ENCODE measurements around the gene LRCH4. TPM values are rescaled to one million over a fixed set of nuclear protein-coding genes. Genes with fewer than 3 reads are reported as not detected.

Gene LRCH4
- total and polyA plus RNA-seq, 2 experiments from 2014 or later: 103 to 108 TPM

DNA sequence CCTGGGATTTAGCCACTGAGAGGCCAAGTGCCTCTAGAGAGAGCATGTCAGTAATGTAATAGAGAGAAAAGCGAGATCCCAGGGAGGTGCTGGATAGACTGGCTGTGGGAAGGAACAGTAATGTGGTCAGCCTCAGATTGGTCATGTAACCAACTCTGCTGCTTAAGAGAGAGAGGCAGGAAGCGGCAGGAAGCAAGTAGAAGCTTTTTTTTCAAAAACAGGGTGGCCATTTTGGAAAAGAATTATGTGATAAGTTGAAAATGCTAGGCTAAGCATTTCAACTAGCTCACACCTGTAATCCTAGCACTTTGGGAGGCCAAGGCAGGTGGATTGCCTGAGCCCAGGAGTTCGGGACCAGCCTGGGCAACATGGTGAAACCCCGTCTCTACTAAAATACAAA is 12.5 kb upstream of the LRCH4 start:
- peak in 1 of 2 donors; percentile 19 for DNase-seq (ENCODE audit: low read depth in 1 of 2, low spot score in 1 of 2)
- Histone ChIP-seq H3K4me3 (no peak overlapping the region), H3K27ac (no peak overlapping the region), H3K36me3 (no peaks in the 10 kb centered on the region), H3K27me3 (no peaks in the 10 kb centered on the region), H3K9me3 (ENCODE audit: low read depth) (no peaks in the 10 kb centered on the region), H3K4me1 (ENCODE audit: low read depth) (peaks cover 32% of the 10 kb centered on the region)
- TF ChIP-seq, protein P1, sequence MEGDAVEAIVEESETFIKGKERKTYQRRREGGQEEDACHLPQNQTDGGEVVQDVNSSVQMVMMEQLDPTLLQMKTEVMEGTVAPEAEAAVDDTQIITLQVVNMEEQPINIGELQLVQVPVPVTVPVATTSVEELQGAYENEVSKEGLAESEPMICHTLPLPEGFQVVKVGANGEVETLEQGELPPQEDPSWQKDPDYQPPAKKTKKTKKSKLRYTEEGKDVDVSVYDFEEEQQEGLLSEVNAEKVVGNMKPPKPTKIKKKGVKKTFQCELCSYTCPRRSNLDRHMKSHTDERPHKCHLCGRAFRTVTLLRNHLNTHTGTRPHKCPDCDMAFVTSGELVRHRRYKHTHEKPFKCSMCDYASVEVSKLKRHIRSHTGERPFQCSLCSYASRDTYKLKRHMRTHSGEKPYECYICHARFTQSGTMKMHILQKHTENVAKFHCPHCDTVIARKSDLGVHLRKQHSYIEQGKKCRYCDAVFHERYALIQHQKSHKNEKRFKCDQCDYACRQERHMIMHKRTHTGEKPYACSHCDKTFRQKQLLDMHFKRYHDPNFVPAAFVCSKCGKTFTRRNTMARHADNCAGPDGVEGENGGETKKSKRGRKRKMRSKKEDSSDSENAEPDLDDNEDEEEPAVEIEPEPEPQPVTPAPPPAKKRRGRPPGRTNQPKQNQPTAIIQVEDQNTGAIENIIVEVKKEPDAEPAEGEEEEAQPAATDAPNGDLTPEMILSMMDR (IDR thresholded peaks at IDR 0.05; ENCODE audit: low read depth, low read length): no peak

DNA sequence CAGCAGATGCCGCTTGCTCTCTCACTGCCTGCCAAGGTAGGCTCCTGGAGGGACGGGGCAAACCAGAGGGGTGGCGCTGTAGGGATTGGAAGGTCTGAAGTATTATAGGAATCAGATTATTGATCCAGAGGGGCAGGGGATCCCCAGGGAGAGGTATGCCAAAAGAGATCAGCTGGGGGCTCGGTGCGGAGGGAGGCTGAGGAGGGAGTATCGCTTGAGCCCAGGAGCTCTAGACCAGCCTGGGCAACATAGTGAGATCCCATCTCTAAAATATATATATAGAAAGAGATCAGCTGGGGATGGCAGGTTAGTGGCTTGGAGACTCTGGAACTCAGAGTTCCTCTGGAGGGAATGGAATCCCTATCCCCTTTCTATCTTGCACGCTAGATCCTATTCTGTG is 9.3 kb upstream of the LRCH4 start:
- no peaks in the 10 kb centered on the region for H3K9me3 ChIP-seq (ENCODE audit: low read depth)
- peaks cover 16% of the 10 kb centered on the region for H3K4me1 ChIP-seq (ENCODE audit: low read depth)
- no peak overlapping the region for H3K27ac ChIP-seq
- no peak overlapping the region for H3K4me3 ChIP-seq
- H3K27me3 ChIP-seq: no peaks in the 10 kb centered on the region
- DNase-seq (ENCODE audit: low read depth in 1 of 2, low spot score in 1 of 2): no peak
- TF ChIP-seq, protein P1 (IDR thresholded peaks at IDR 0.05; ENCODE audit: low read depth, low read length): no peak
- H3K36me3 ChIP-seq: no peaks in the 10 kb centered on the region

DNA sequence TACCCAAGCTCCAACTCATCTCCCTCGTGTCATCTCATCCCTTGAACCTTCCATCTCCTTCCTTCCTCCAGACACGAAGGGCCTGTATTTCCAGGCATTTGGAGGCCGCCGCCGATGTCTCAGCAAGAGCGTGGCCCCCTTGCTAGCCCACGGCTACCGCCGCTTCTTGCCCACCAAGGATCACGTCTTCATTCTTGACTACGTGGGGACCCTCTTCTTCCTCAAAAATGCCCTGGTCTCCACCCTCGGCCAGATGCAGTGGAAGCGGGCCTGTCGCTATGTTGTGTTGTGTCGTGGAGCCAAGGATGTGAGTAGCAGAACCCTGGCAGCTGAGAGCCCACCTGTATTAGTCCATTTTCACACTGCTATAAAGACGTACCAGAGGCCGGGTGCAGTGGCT is 5.7 kb upstream of the LRCH4 start:
- H3K27ac ChIP-seq: no peak overlapping the region
- no peaks in the 10 kb centered on the region for H3K36me3 ChIP-seq
- TF ChIP-seq, protein P1 (IDR thresholded peaks at IDR 0.05; ENCODE audit: low read depth, low read length): no peak
- no peaks in the 10 kb centered on the region for H3K9me3 ChIP-seq (ENCODE audit: low read depth)
- H3K4me1 ChIP-seq (ENCODE audit: low read depth): peaks cover 13% of the 10 kb centered on the region
- no peak overlapping the region for H3K4me3 ChIP-seq
- DNase-seq (ENCODE audit: low read depth in 1 of 2, low spot score in 1 of 2): no peak
- no peaks in the 10 kb centered on the region for H3K27me3 ChIP-seq

DNA sequence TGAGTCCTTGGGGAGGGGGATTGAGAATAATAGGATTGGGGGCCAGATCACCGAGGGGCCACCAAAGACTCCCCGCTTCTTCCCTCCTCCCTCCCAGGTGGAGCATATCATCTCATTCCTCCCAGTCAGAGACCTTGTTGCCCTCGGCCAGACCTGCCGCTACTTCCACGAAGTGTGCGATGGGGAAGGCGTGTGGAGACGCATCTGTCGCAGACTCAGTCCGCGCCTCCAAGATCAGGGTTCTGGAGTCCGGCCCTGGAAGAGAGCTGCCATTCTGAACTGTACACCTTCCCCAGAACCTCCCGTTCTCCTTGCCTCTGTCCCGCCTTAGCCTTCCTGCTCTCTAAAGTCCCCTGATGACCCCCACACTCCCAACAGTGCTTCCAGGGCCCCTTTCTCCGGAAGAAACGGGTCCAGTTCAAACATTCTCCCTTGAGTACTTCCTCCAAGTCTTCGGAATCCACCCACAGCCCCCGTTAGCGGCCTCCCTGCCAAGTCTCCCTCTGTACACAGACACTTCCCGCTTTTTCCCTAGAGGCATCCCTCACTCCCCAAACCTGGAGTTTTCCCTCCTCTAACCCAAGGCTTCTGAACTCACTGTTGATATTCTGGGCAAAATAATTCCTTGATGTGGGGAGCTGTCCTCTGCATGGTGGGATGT is 4.3 kb upstream of the LRCH4 start:
- DNase-seq (ENCODE audit: low read depth in 1 of 2, low spot score in 1 of 2): peak in 1 of 2 donors; percentile 56
- Histone ChIP-seq H3K9me3 (ENCODE audit: low read depth) (no peaks in the 10 kb centered on the region), H3K4me3 (no peak overlapping the region), H3K4me1 (ENCODE audit: low read depth) (peaks cover 4% of the 10 kb centered on the region), H3K36me3 (no peaks in the 10 kb centered on the region), H3K27ac (no peak overlapping the region), H3K27me3 (no peaks in the 10 kb centered on the region)
- TF ChIP-seq, protein P1 (IDR thresholded peaks at IDR 0.05; ENCODE audit: low read depth, low read length): no peak

DNA sequence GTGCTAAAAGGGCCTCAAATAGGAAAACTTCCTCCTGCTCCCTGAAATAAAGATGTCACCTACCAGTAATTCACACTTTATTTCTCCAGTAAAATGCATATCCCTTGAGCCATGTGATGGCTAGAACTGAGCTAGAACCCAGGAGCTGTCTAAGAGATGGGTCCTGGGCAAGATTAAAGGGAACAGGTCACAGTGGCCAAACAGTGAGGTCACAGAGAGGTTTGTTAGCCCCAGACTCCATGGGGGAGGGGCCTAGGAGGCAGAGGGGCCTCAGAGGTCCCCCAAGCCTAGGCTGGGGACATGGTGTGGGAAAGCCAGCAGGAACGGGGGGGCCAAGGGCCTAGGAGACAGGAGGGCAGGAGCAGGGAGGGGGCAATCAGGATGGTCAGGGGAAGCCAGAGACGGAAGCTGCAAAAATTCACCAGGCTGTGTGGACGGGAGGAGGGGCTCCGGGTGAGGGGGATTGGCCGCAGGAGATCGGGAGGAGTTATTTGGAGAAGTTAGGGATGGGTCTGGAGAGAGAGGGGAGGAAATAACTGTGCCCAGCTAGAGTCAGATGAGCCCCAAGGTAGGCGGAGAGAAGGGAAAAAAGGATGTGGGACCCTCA is 3.5 kb upstream of the LRCH4 start:
- no peak overlapping the region for H3K4me3 ChIP-seq
- no peaks in the 10 kb centered on the region for H3K9me3 ChIP-seq (ENCODE audit: low read depth)
- H3K36me3 ChIP-seq: no peaks in the 10 kb centered on the region
- no peak overlapping the region for H3K27ac ChIP-seq
- peaks cover 4% of the 10 kb centered on the region for H3K4me1 ChIP-seq (ENCODE audit: low read depth)
- TF ChIP-seq, protein P1 (IDR thresholded peaks at IDR 0.05; ENCODE audit: low read depth, low read length): no peak
- DNase-seq (ENCODE audit: low read depth in 1 of 2, low spot score in 1 of 2): no peak
- no peaks in the 10 kb centered on the region for H3K27me3 ChIP-seq

All from cardiac muscle cell (in vitro differentiated cells and primary cell).